Choroid plexus epithelial cell (primary cell): Measurements from ENCODE around the gene GSTM4.

Source experiments
- DNase-seq: peaks from one replicate; pipeline ENCODE4 v3.0.0-alpha.2; 2010; ENCODE audit warnings: low read depth
- H3K4me3 ChIP-seq: 2 replicates; pipeline ENCODE4 v1.5.1; 2011; ENCODE audit warnings: low read depth, mild to moderate bottlenecking, control low read depth, low read length, moderate library complexity
- CTCF ChIP-seq: conservative IDR thresholded peaks from 2 replicates; pipeline ENCODE4 v1.5.1; 2011; ENCODE audit warnings: low read depth, mild to moderate bottlenecking, control low read depth, inconsistent platforms, low read length, moderate library complexity

Gene GSTM4

GRCh38 chr1:109630081-109630897 lies 25.6 kb upstream of the GSTM4 start:
- TF ChIP-seq CTCF = peak; percentile 35
- H3K4me3 ChIP-seq = no peak overlapping the region
- no peak for DNase-seq

- no peak overlapping the region for H3K4me3 ChIP-seq
- no peak for TF ChIP-seq CTCF
- no peak for DNase-seq
Measured at GRCh38 chr1:109630898-109631512, 24.9 kb upstream of the GSTM4 start.

- no peak overlapping the region for H3K4me3 ChIP-seq
Measured at GRCh38 chr1:109631513-109632505, 24.1 kb upstream of the GSTM4 start.

GRCh38 chr1:109632671-109633346 lies 23.1 kb upstream of the GSTM4 start:
- no peak for TF ChIP-seq CTCF
- no peak overlapping the region for H3K4me3 ChIP-seq
- no peak for DNase-seq

More at GRCh38 chr1:109631513-109632505, 24.1 kb upstream of the GSTM4 start:
- no peak for TF ChIP-seq CTCF
- no peak for DNase-seq

GRCh38 chr1:109634292-109634691 lies 21.6 kb upstream of the GSTM4 start:
- no peak overlapping the region for H3K4me3 ChIP-seq
- no peak for DNase-seq
- no peak for TF ChIP-seq CTCF
